Peyer's patch (tissue), 4 donors: ENCODE results near the gene GLYATL3.

Experiments used
- CTCF ChIP-seq, 6 experiments: fragments of 450-650 bp in 4 of 6; fragments of 200-600 bp in 2 of 6; sonication (generic) in 1 of 6; IDR thresholded peaks; one replicate each; pipeline ENCODE4 v1.5.1; 2017 to 2019; ENCODE audit warnings: antibody characterized with exemption in 6 of 6, mild to moderate bottlenecking in 3 of 6, moderate library complexity in 1 of 6
- POLR2A ChIP-seq, 2 donors: fragments of 450-650 bp; IDR thresholded peaks; one replicate each; pipeline ENCODE4 v1.5.1; 2017; ENCODE audit warnings: antibody characterized with exemption in 2 of 2, mild to moderate bottlenecking in 2 of 2, moderate library complexity in 2 of 2

DNA sequence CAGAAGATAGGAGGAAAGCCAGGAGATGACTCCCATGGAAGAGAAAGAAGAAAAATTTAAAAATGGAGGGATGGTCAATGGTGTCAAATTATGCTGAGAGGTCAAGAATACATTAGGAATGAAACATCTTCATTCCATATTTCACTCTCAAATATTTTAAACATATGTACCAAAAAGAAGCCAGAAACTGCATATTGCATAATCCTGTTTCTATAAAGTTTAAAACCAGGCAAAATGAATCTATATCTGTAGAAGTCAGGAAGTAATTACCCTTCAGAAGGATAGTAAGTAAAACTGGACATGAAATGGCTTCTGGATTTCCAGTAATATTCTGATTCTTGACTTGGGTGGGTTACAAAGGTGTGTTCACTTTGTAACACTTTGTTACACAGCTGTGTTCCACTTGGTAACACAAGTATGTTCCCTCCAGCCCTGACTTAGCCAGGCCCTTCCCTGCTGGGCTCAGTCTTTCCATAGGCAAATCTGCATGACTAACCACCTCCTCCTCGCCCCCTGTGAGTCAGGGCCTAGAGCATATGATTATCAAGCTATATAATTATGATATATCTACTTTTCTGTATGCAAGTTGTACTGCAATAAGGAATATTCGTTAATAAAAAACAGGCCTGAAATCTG lies 30.5 kb downstream of the GLYATL3 start:
- no peak for TF ChIP-seq CTCF (IDR thresholded peaks at IDR 0.05)
- no peak for TF ChIP-seq POLR2A (IDR thresholded peaks at IDR 0.05)
